Tibial nerve (tissue), 3 donors: ENCODE data around the gene MAPK9.

Source experiments
- CTCF ChIP-seq, 5 experiments: fragments of 200-600 bp in 3 of 5; fragments of 450-650 bp in 2 of 5; sonication (generic) in 3 of 5; IDR thresholded peaks; one replicate each; pipeline ENCODE4 v1.5.1; 2016 to 2019; ENCODE audit warnings: antibody characterized with exemption in 5 of 5, mild to moderate bottlenecking in 3 of 5, moderate library complexity in 2 of 5
- POLR2A ChIP-seq, 2 donors: fragments of 450-650 bp; IDR thresholded peaks; one replicate each; pipeline ENCODE4 v1.6.1; 2017; ENCODE audit warnings: antibody characterized with exemption in 2 of 2, mild to moderate bottlenecking in 2 of 2, moderate library complexity in 2 of 2

GRCh38 chr5:180305481-180305880, 13.6 kb upstream of the MAPK9 start:
- no peak for TF ChIP-seq CTCF (IDR thresholded peaks at IDR 0.05)
- no peak for TF ChIP-seq POLR2A (IDR thresholded peaks at IDR 0.05)
